Activated T-cell treated with anti-CD3 and anti-CD28 coated beads for 4 hours (primary cell): ENCODE data around the gene RBM39.
"Not testable (repeated sequence)": the region's sequence is repeated elsewhere in the genome, so short reads cannot be mapped to it uniquely, and the experiment has no call there.

Source experiments
- DNase-seq: peaks from one replicate; pipeline ENCODE4 v3.0.0-alpha.2; 2020

The RBM39 gene

DNA sequence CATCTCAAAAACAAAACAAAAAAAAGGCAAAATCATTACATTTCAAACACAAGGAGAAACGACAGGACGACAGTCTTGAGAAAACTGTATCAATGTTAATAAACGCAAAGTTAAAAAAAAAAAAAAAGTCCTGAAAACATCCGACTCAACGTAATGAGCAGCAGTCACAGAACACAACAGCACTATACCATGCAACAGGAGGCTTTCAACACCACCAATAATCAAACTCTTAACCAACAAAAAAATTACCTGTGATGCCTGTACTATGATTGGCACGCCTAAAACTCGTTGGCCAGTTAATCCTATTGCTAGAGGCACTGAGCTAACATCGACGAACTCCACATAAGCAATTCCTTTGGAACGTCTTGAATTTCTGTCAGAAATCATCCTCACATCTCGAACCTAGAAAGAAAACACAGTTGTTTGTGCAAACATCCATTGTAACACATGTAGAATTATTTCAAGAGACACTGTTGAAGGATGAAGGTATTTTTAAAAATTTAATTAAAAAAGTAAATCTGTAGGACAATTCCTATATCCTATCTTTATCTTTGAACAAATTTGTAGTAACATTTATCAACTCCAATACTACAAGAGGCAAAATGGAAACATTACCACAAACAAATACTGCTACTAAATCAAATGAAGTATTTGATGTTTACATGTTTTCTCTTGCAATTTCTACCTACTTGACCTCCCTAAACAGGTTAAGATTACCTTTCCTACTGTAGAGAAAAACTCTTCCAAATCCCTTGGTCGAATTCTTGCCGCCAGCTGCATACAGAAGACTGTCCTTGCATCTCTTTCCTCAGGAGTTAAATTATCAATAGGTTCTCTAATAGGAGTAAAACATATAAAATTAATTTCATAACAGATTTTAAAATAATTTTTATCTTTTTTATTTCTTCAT, 17.5 kb downstream of the RBM39 start:
- DNase-seq: no peak

DNA sequence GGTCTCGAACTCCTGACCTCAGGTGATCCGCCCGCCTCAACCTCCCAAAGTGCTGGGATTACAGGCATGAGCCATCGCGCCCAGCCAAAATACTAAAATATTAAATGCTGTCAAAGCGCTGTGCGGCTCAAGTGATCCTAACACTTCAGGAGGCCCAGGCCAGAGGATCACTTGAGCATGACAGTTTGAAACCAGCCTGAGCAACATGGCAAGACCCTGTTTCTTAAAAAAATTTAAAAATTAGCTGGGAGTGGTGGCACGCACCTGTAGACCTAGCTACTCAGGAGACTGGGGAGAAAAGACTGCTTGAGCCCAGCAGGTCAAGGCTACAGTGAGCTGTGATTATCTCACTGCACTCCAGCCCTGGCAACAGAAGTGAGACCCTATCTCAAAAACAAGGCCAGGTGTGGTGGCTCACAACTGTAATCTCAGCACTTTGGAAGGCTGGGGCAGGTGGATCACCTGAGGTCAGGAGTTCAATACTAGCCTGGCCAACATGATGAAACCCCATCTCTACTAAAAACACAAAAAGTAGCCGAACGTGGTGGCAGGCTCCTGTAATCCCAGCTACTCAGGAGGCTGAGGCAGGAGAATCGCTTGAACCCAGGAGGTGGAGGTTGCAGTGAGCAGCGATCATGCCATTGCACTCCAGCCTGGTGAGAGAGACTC, 18.3 kb downstream of the RBM39 start:
- DNase-seq: not testable (repeated sequence)

- not testable (repeated sequence) for DNase-seq
Observed at GRCh38 chr20:35723275-35723639, 18.8 kb downstream of the RBM39 start.

GRCh38 chr20:35721621-35722020, 20.4 kb downstream of the RBM39 start:
- no peak for DNase-seq

- DNase-seq: no peak
Observed at GRCh38 chr20:35721219-35721618, 20.8 kb downstream of the RBM39 start.

DNA sequence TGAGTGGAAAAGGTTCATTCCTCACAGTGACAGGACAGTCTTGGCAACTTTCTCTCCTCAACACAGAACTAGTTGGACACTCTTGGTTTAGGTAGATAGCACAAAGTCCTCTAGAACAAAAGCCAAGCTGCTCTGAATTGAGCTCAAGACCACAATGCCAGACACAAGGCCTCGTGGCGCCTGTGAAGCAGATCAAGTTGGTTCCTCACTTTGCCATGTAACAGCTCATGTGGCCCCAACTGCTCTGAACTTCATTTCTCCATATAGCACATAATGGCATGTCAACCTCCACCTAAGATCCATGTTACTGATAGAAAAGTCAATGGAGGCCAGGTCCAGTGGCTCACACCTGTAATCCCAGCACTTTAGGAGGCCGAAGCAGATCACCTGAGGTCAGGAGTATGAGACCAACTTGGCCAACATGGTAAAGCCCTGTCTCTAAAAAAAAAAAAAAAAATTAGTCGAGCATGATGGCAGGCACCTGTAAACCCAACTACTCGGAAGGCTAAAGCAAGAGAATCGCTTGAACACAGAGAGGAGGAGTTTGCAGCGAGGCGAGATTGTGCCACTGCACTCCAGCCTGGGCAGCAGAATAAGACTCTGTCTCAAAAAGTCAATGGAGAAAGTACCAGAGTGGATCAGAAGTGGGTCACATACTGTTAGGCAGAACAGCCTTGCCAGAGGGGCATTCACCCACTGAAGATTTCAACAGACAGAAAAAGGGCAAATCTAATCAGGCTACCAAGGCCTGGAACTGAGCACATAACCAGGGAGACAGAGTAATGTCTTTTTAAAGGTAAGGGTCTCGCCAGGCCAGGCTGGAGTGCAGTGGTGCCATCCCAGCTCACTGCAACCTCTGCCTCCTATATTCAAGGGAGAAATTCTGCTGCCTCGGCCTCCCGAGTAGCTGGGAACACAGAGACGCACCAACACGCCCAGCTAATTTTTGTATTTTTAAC, 21.6 kb downstream of the RBM39 start:
- DNase-seq: no peak

- no peak for DNase-seq
Observed at GRCh38 chr20:35719717-35720116, 22.3 kb downstream of the RBM39 start.

GRCh38 chr20:35718972-35719635, 23.0 kb downstream of the RBM39 start:
- DNase-seq: no peak

- not testable (repeated sequence) for DNase-seq
Observed at GRCh38 chr20:35718321-35718720, 23.7 kb downstream of the RBM39 start.

GRCh38 chr20:35716330-35716729, 25.7 kb downstream of the RBM39 start:
- DNase-seq: no peak

GRCh38 chr20:35715652-35716051, 26.4 kb downstream of the RBM39 start:
- no peak for DNase-seq

GRCh38 chr20:35714127-35714526, 27.9 kb downstream of the RBM39 start:
- DNase-seq: no peak

DNA sequence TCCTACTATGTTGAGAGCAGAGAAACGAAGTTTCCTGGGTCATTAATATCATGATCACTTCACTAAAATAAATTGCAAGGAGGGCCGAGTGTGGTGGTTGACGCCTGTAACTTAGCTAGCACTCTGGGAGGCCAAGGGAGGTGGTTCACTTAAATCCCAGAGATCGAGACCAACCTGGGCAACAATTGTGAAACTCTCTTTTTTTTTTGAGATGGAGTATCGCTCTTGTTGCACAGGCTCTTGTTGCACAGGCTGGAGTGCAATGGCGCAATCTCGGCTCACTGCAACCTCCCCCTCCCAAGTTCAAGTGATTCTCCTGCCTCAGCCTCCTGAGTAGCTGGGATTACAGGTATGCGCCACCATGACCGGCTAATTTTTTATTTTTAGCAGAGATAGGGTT, 28.9 kb downstream of the RBM39 start:
- not testable (repeated sequence) for DNase-seq

- no peak for DNase-seq
Observed at GRCh38 chr20:35711588-35712209, 30.4 kb downstream of the RBM39 start.

DNA sequence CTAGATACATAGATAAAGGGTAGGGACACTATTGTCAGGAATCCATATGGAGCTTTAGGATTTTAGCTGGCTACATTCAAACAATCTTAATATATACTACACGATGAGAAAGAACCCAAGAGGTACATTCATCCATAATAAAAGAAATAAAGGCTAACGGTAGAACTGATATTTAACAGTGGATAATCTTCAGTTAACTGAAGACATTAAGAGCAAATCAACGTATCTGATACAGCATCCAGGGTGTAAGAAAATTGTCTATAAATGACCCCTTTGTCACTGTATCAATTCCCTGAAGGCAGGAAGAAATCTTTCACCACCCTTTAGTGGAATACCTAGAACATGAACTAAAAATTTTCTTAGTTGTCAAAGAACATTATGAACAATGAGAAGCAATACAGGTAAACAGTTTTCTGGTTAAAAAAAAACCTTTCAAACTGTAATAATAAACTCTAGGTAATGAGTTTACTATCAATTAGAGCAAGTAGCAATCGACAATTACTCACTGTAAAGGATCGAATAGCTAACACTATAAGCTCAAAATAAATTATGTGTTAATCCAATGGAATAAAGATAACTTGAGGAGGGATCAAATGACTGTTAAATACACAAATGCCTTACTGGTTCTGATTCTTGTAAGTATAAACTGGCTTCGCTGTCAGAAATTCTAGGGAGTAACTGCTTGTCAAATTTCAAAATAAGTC, 31.0 kb downstream of the RBM39 start:
- no peak for DNase-seq

- no peak for DNase-seq
Observed at GRCh38 chr20:35710039-35710438, 32.0 kb downstream of the RBM39 start.

- DNase-seq: no peak
Observed at GRCh38 chr20:35709259-35709658, 32.8 kb downstream of the RBM39 start.

GRCh38 chr20:35708502-35708901, 33.6 kb downstream of the RBM39 start:
- no peak for DNase-seq

- DNase-seq: not testable (repeated sequence)
Observed at GRCh38 chr20:35706591-35707529, 35.2 kb downstream of the RBM39 start.

DNA sequence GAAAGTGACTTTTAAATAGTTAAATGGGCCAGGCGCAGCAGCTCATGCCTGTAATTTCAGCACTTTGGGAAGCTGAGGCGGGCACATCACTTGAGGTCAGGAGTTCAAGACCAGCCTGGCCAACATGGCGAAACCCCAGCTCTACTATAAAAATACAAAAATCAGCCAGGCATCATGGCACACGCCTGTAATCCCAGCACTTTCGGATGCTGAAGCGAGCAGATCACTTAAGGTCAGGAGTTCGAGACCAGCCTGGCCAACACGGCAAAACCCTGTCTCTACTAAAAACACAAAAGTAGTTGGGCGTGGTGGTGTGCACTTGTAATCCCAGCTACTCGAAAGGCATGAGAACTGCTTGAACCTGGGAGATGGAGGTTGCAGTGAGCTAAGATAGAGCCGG, 36.2 kb downstream of the RBM39 start:
- DNase-seq: not testable (repeated sequence)
